GM18502 (cell line): ENCODE measurements around the gene C5orf47.

Source experiments
- ATAC-seq: cut with Tn5 transposase; IDR thresholded peaks from one replicate; pipeline ENCODE4 v1.9.1; 2021; ENCODE audit warnings: mild to moderate bottlenecking; ENCODE audit not compliant: unreplicated experiment, poor library complexity

Gene C5orf47

DNA sequence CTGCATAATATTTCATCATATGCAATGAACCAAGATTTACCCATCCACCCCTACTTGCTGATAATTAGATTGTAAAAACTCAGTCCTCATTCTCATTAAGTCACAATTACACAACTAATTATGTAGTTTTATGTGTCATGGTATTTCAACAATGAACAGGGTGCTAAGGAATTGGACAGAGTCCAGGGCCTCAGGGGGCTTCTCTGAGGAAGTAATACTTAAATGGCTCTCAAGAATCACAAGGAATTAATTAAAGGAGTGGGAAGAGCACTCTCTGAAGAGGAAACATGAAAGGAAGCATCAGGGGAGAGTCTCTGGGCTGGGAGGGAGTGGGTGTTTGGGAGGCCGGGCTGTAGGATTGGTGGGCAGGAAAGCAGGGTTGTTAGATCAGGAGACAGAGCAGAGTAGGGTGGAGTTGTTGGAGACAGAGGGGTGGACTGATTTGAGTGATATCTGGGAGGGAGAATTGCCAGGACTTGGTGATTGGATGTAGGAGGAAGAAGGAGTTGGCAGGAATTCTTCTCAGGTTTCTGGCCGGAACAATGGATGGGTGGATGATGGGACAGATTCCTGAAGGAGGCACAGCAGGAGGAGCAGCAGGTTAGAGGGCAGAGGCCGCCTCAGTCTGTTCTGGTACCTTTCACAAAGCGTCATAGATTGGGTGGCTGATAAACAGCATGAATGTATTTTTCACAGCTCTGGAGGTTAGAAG lies 33.6 kb downstream of the C5orf47 start:
- no peak for ATAC-seq

DNA sequence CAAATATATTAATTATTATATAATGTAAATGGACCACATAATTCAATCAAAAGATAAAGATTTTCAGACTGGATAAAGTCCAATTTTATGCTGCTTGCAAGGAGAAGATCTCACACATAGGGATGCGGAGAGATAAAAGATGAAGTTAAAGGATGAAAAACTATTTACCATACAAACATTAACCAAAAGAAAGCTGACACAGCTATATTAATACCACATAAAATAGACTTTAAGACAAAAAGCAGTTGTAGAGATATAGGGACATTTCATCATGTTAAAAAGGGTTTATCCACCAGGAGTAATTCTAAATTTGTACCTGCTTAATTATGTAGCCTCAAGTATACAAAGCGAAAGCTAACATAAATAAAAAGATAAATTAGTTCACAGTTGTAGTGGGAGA lies 41.3 kb downstream of the C5orf47 start:
- ATAC-seq, result no peak

GRCh38 chr5:174044466-174045254 lies 55.7 kb downstream of the C5orf47 start:
- no peak for ATAC-seq

GRCh38 chr5:174045470-174046025 lies 56.6 kb downstream of the C5orf47 start, which contains the start of gene NSG2:
NSG2 (plus strand) TSS chr5:174045706; CDS start chr5:174046756, 1,050 bp downstream.
- peak; percentile 86 for ATAC-seq

GRCh38 chr5:174046558-174046957 lies 57.6 kb downstream of the C5orf47 start:
- no peak for ATAC-seq

DNA sequence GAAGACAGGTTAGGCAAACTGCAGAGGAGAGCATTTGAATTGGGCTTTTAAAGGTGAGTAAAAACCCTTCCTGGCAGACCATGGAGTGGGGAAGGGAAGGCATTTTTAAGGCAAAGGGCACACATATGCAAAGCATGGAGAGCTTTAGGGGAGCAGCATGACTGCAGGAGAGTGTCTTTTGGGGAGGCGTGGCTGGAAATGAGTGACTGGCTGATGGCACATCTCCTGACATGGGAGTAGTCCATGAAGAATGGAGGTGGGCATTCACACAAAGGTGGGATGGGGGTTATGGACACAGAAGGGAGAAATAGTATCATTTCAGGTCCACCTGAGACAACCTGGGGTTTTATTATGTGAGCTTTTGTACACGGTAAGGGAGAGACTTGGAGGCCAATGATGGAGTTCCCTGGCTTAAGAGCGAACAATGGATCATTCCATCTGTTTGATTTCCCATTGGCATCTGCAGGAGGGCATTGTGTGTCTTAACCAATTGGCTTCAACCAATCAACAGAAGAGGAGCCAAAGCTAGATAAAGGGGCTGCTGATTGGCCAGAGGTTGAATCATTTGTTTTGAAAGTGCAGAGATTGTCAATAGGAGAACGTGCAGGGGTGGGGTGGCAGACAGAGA lies 58.6 kb downstream of the C5orf47 start:
- ATAC-seq, result no peak

DNA sequence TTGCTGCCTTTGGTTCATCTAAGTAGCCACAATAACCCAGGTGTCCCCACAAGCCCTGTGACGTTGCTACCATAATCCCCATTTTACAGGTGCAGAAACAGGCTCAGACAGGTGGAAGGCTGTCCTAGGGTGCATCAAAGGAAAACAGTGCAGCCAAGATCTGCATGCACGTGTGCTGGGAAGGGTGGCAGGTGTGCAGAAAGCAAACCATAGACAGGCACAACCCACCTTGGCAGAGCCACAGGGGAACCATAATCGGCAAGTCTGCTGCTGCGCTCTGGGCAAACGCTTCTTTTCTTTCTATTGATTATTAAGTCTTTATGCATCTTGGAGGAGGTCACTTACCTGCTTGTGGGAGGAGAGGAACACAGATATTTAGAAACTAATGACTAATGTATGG lies 63.7 kb downstream of the C5orf47 start:
- no peak for ATAC-seq

GRCh38 chr5:174053905-174054304 lies 64.9 kb downstream of the C5orf47 start:
- ATAC-seq, result no peak
